K562 (cell line): ENCODE measurements around the gene STX12. TPM values are rescaled to one million over a fixed set of nuclear protein-coding genes. Genes with fewer than 3 reads are reported as not detected.

Experiments
- ATF2 ChIP-seq: sonication (generic); formaldehyde crosslinking; IDR thresholded peaks from 2 replicates; pipeline ENCODE4 v1.8.1; 2022; ENCODE audit warnings: missing genetic modification reagents
- ATF3 ChIP-seq, 2 experiments: fragments of 450-650 bp in 1 of 2; sonication (generic) in 1 of 2; formaldehyde crosslinking in 1 of 2; IDR thresholded peaks in 1 of 2; conservative IDR thresholded peaks in 1 of 2; 2 replicates each; pipeline versions ENCODE4 v1.6.1 to v1.8.1; 2016 to 2023; ENCODE audit warnings: mild to moderate bottlenecking in 2 of 2, moderate library complexity in 2 of 2, inconsistent platforms in 1 of 2, missing genetic modification reagents in 1 of 2
- CCAR2 ChIP-seq: fragments of 200-400 bp; formaldehyde crosslinking; IDR thresholded peaks from 2 replicates; pipeline ENCODE4 v1.6.1; 2017; ENCODE audit warnings: mild to moderate bottlenecking, low read depth, low read length
- ETS2 ChIP-seq: IDR thresholded peaks from 2 replicates; pipeline ENCODE4 v1.6.1; 2016; ENCODE audit warnings: borderline replicate concordance, missing genetic modification characterization, mild to moderate bottlenecking, moderate library complexity, missing compliant biosample characterization; ENCODE audit not compliant: poor library complexity, severe bottlenecking
- ETV5 ChIP-seq: sonication (generic); formaldehyde crosslinking; IDR thresholded peaks from 2 replicates; pipeline ENCODE4 v1.4.0; 2020; ENCODE audit warnings: low read depth, mild to moderate bottlenecking, missing genetic modification reagents
- NUFIP1 ChIP-seq: fragments of 450-650 bp; IDR thresholded peaks from 2 replicates; pipeline ENCODE4 v1.6.1; 2018; ENCODE audit not compliant: partially characterized antibody
- PBX2 ChIP-seq, 2 experiments: IDR thresholded peaks in 1 of 2; conservative IDR thresholded peaks in 1 of 2; 2 replicates each; pipeline ENCODE4 v1.6.1; 2016; ENCODE audit warnings: low read depth in 2 of 2, mild to moderate bottlenecking in 1 of 2, missing compliant biosample characterization in 1 of 2, missing genetic modification characterization in 1 of 2, moderate library complexity in 1 of 2
- POLR2G ChIP-seq: fragments of 200-400 bp; formaldehyde crosslinking; IDR thresholded peaks from 2 replicates; pipeline ENCODE4 v1.6.1; 2017; ENCODE audit warnings: low read depth, mild to moderate bottlenecking, antibody characterized with exemption, low read length, moderate library complexity
- SIRT6 ChIP-seq: IDR thresholded peaks from one replicate; pipeline ENCODE4 v1.6.1; 2012; ENCODE audit warnings: low read depth, mild to moderate bottlenecking, control low read depth, inconsistent platforms, low read length, moderate library complexity
- TAF9B ChIP-seq: fragments of 450-650 bp; IDR thresholded peaks from 2 replicates; pipeline ENCODE4 v1.6.1; 2018; ENCODE audit warnings: mild to moderate bottlenecking; ENCODE audit not compliant: partially characterized antibody
- TEAD1 ChIP-seq, 2 experiments: fragments of 450-650 bp in 1 of 2; sonication (generic) in 1 of 2; formaldehyde crosslinking; IDR thresholded peaks; 2 replicates each; pipeline versions ENCODE4 v1.4.0 to v1.8.0; 2020 to 2022; ENCODE audit warnings: mild to moderate bottlenecking in 2 of 2, missing genetic modification reagents in 1 of 2
- ZNF133 ChIP-seq: fragments of 250-450 bp; sonication (Bioruptor Pico); IDR thresholded peaks from 2 replicates; pipeline ENCODE4 v1.4.0; 2020; ENCODE audit warnings: mild to moderate bottlenecking
- polyA plus RNA-seq, 8 experiments: library from polyadenylated mRNA; depleted of rRNA in 4 of 8; stranded (reverse) in 5 of 8; unstranded in 3 of 8; fragments of >200 nt; fragmentation: Nextera tagmentation in 2 of 8; fragmentation: Illumina TruSeq in 1 of 8; extraction: Ambion mirVana in 2 of 8; extraction: Trizol in 1 of 8; gene quantifications; 2 replicates each; pipeline versions ENCODE4 v1.2.1 to v1.2.3, GENCODE V29; 2011 to 2014; ENCODE audit warnings: inconsistent platforms in 1 of 8, missing spikeins in 1 of 8
- total RNA-seq, 7 experiments: library from RNA; depleted of rRNA in 6 of 7; stranded (reverse); fragments of >200 nt in 6 of 7; fragmentation: Illumina TruSeq in 2 of 7; extraction: Trizol in 2 of 7; gene quantifications; 2 replicates each; pipeline versions ENCODE4 v1.2.1 to v1.2.3, GENCODE V29; 2011 to 2021; ENCODE audit warnings: low replicate concordance in 1 of 7
- TF ChIP-seq, protein P1 (sequence below): fragments of 450-650 bp; IDR thresholded peaks from 2 replicates; pipeline ENCODE4 v1.7.1; 2018; ENCODE audit warnings: mild to moderate bottlenecking, low read depth; ENCODE audit not compliant: partially characterized antibody
- TF ChIP-seq, protein P2 (sequence below): IDR thresholded peaks from 2 replicates; pipeline ENCODE4 v1.6.1; 2011; ENCODE audit warnings: borderline replicate concordance, low read depth, mild to moderate bottlenecking, moderate library complexity, low read length; ENCODE audit not compliant: insufficient read depth, poor library complexity, severe bottlenecking

The STX12 gene
- total and polyA plus RNA-seq, 9 of the 15 experiments (the other 6 are each of a cell fraction or from before 2014, with no cell fraction given): 16.9 to 31.3 (median 25.7) TPM

DNA sequence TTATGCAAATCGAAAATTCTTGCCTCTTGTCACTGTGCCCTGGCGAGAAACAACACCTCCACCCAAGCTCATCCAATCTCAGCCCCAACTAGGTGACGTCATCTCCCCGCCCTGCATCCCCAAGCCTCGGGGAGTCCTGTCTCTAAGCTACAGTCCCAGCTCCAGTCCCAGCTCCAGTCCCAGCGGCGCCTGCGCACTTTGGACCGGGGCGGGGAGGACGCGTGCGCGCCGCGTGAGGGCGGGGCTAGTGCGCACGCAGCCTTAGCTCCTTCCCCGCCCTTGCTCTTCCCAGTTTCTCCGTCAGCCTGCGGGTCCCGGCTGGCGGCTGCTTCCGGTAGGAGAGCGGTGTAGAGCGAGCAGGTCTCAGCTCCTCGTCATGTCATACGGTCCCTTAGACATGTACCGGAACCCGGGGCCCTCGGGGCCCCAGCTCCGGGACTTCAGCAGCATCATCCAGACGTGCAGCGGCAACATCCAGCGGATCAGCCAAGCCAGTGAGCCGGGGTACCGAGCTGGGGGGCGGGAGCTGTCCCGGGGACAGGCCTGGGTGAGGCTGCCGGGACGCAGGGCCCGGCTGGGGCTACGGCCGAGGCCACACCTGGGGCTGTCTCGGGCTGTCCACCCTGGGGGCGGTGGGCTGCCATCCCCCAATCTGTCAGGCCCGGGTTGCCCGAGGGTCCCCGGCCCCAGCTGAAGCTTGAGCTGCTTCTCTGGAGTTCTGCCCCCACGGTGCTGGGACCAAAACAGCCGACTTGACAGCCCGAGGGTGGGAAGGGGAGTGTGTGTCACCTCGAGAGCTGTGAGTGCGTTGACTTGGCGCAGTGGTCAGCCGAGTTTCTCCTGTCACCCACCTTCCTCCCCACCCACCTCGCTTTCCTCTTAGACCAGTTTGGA, at the start of gene STX12 (continued):
- TF ChIP-seq, protein P1, sequence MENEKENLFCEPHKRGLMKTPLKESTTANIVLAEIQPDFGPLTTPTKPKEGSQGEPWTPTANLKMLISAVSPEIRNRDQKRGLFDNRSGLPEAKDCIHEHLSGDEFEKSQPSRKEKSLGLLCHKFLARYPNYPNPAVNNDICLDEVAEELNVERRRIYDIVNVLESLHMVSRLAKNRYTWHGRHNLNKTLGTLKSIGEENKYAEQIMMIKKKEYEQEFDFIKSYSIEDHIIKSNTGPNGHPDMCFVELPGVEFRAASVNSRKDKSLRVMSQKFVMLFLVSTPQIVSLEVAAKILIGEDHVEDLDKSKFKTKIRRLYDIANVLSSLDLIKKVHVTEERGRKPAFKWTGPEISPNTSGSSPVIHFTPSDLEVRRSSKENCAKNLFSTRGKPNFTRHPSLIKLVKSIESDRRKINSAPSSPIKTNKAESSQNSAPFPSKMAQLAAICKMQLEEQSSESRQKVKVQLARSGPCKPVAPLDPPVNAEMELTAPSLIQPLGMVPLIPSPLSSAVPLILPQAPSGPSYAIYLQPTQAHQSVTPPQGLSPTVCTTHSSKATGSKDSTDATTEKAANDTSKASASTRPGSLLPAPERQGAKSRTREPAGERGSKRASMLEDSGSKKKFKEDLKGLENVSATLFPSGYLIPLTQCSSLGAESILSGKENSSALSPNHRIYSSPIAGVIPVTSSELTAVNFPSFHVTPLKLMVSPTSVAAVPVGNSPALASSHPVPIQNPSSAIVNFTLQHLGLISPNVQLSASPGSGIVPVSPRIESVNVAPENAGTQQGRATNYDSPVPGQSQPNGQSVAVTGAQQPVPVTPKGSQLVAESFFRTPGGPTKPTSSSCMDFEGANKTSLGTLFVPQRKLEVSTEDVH: no peak
- TF ChIP-seq ATF2 (CRISPR knock-in tag) (peak; percentile 98), SIRT6 (no peak), ATF3 (IDR thresholded peaks at IDR 0.05) (peak; percentile 100), ATF3 (CRISPR knock-in tag; conservative IDR thresholded peaks at IDR 0.05) (peak; percentile 89), NUFIP1 (no peak), TAF9B (peak; percentile 67), POLR2G (peak; percentile 92), TEAD1 (CRISPR knock-in tag; IDR thresholded peaks at IDR 0.05) (peak in 1 of 2 experiments; percentile 59; a peak in 2 of 4 replicates), PBX2 (CRISPR knock-in tag; IDR thresholded peaks at IDR 0.05; ENCODE audit: low read depth) (no peak), PBX2 (tag; conservative IDR thresholded peaks at IDR 0.05; ENCODE audit: low read depth) (no peak), ETS2 (tag) (no peak), ETV5 (CRISPR knock-in tag) (peak; percentile 46), CCAR2 (no peak), ZNF133 (no peak)
- TF ChIP-seq, protein P2, sequence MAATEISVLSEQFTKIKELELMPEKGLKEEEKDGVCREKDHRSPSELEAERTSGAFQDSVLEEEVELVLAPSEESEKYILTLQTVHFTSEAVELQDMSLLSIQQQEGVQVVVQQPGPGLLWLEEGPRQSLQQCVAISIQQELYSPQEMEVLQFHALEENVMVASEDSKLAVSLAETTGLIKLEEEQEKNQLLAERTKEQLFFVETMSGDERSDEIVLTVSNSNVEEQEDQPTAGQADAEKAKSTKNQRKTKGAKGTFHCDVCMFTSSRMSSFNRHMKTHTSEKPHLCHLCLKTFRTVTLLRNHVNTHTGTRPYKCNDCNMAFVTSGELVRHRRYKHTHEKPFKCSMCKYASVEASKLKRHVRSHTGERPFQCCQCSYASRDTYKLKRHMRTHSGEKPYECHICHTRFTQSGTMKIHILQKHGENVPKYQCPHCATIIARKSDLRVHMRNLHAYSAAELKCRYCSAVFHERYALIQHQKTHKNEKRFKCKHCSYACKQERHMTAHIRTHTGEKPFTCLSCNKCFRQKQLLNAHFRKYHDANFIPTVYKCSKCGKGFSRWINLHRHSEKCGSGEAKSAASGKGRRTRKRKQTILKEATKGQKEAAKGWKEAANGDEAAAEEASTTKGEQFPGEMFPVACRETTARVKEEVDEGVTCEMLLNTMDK: no peak
